GM12873 (cell line): ENCODE data around the gene PLXNB1.

Experiments used
- CTCF ChIP-seq: IDR thresholded peaks from 2 replicates; pipeline ENCODE4 v1.5.1; 2012; ENCODE audit warnings: low read depth, mild to moderate bottlenecking, moderate library complexity, low read length, control low read depth; ENCODE audit not compliant: insufficient read depth; ENCODE audit errors: missing control alignments

PLXNB1 gene

GRCh38 chr3:48429317-48429959, 448 bp downstream of the PLXNB1 start:
- no peak for TF ChIP-seq CTCF

GRCh38 chr3:48428572-48429316, 1.1 kb downstream of the PLXNB1 start:
- TF ChIP-seq CTCF = no peak

- no peak for TF ChIP-seq CTCF
These were observed 1.8 kb downstream of the PLXNB1 start for GRCh38 chr3:48428088-48428571.

GRCh38 chr3:48427630-48427962, 2.3 kb downstream of the PLXNB1 start:
- no peak for TF ChIP-seq CTCF

- TF ChIP-seq CTCF = no peak
These were observed 2.8 kb downstream of the PLXNB1 start for GRCh38 chr3:48426944-48427629.

- TF ChIP-seq CTCF = no peak
These were observed 3.4 kb downstream of the PLXNB1 start for GRCh38 chr3:48426401-48426909.

- no peak for TF ChIP-seq CTCF
These were observed 4.5 kb downstream of the PLXNB1 start for GRCh38 chr3:48425281-48425812.
